Sciatic nerve (tissue), 2 donors: ENCODE data around the gene BPNT1. TPM values are rescaled to one million over a fixed set of nuclear protein-coding genes. Genes with fewer than 3 reads are reported as not detected.
A peak's percentile ranks its signal among the peaks of the same experiment; 100 is the strongest.
"Not testable (repeated sequence)": the region's sequence is repeated elsewhere in the genome, so short reads cannot be mapped to it uniquely, and the experiment has no call there.

Experiments used
- ATAC-seq: fragments of 200-7000 bp; cut with Tn5 transposase; one replicate; pipeline ENCODE4 v1.9.1; 2020; ENCODE audit warnings: mild to moderate bottlenecking, moderate library complexity
- DNase-seq: peaks from one replicate; pipeline ENCODE4 v3.0.0-alpha.2; 2020; ENCODE audit warnings: low spot score
- intact Hi-C: fragments of 100-400 bp; cut with DNase I; formaldehyde crosslinking; loops from one replicate; pipeline ENCODE4 v1.14.2; 2022
- total RNA-seq: library from RNA; stranded (reverse); fragmentation: NEBNext Ultra II Directional; extraction: Animal tissue kit (Norgen Biotek cat#: 25700); gene quantifications from one replicate; pipeline ENCODE4 v1.2.1, GENCODE V29; 2021
- donor health status: DM: no; HTN: no; CAD: no.
- donor health status: DM: no; HTN: no; CAD: no.

BPNT1 gene
- total RNA-seq, 1 donor from 2014 or later: 18.5 TPM

DNA sequence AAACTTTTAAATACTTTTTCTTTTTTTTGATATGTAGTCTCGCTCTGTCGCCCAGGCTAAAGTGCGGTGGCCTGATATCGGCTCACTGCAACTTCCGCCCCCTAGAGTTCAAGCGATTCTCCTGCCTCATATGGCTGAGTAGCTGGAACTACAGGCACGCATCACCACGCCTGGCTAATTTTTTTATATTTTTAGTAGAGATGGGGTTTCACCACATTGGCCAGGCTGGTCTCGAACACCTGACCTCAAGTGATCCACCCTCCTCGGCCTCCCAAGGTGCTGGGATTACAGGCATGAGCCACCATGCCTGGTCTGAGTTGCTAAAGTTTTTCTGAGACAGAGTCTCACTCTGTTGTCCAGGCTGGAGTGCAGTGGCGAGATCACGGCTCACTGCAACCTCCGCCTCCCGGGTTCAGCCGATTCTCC, 3.3 kb downstream of the BPNT1 start:
- intact Hi-C loops, ATAC-seq, DNase-seq: not testable (repeated sequence)

DNA sequence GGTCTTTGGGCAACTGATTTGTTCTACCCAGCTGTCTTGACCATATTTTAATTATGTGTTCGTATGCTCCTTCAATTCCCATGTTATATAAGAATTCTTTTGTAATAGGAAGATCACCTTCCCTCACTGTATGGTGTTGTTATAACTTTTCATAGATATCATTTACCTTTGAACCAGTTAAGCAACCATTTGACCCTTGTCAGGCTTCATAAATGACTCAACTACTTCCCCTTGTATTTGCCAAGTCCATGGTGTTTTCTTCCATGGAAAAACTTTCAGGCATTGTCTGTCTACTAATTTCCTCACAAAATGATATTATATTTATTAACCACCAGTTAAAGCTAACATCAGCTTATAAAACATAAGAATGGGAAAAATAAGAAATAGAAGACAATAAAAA, 5.1 kb downstream of the BPNT1 start:
- ATAC-seq: no peak
- intact Hi-C loops: no loop called here
- no peak for DNase-seq

DNA sequence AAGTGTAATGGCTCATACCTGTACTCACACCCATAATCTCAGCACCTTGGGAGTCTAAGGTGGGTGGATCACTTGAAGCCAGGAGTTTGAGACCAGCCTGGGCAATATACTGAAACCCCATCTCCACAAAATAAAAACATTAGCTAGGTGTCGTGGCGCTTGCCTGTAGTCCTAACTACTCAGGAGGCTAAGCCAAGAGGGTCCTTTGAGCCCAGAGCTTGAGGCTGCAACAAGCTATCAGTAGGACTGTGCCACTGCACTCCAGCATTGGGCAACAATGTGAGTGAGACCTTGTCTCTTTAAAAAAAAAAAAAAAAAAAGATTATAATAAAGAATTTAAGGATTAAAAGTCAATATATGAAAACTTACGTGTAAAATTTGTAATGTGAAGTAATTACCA, 11.7 kb downstream of the BPNT1 start:
- intact Hi-C loops: loop anchor here (5.0 to 10.0 kb wide), 2 partner anchors 489 to 903 kb away; partner anchors contain the start of gene LYPLAL1
- DNase-seq (no peak), ATAC-seq (no peak)

DNA sequence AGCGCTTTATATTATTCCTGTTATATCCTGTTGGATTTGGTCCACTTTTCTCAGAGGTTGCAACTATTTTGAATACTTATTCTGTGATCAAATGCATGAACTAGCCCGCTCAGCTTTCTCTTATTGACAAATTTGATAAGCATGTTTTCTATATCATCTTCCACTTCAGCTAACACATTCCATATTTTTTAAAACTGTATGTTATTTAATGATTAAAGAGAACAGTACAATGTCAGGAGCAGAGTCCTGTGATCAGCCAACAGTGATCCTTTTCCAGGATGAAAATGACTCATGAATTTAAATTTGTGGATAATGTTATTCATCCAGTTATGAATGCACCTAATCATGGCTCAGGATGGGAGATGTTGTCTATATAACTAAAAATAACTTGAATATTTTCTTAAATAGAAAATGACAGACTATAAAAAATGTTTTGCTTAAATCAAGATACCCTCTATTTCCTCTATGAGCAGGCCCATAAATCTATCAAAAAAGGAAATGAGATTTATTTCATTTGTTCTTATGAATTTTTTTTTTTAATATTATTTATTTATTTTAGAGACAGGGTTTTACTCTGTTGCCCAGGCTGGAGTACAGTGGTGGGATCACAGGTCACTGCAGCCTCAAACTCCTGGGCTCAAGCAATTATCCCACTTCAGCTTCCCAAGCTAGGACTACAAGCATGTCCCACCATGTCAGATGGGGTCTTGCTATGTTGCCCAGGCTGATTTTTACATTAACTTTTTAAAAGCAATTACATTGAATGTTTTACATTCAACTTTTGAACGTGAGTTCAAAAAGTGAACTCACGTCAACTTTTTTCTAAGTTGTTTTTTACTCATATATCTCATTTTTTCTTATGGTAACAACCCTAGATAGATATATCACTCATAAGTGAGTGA, 12.5 kb downstream of the BPNT1 start:
- DNase-seq: no peak
- no peak for ATAC-seq
- intact Hi-C loops: loop anchor here (5.0 to 10.0 kb wide), 2 partner anchors 490 to 902 kb away; partner anchors contain the start of gene LYPLAL1

DNA sequence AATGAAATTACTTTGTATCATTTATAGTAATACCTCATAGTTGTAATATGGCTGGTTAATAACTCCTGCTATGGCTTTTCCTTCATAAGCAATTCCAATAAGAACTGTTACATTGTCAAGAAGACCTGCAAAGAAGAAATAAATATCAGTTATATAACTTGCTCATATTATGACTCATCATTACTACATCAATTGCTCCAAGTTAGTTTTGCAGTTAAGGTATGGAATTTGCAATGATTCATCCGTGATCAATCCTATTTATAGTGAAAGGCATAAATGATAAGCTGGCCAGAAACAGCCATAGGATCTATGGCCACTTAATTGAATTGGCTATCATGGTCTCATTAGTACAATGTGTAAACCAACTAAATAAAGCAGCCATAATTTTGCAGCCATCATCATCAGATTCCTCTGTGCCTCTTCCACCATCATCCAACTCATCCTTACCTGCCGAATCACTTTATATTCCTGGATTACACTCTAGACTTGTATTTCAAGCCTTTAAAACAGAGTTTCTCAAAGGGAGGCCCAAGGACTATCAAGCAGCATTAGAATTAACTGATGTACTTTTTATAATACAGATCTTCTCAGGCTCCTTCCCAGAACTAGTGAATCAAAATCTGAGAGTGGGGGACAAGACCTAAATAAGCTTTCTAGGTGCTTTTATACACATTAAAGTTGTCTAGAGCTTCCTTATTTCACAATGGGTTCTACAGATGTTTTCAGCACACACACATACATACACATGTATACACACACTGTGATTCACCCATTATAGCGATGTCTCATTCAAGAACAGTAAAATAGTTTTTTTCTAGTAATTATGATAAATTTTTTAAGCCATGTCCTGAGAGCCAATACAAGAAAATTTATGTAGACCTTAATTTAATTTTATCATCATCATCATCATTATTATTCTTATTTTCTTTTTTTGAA, 22.1 kb downstream of the BPNT1 start:
- no peak for DNase-seq
- intact Hi-C loops: no loop called here
- no peak for ATAC-seq

DNA sequence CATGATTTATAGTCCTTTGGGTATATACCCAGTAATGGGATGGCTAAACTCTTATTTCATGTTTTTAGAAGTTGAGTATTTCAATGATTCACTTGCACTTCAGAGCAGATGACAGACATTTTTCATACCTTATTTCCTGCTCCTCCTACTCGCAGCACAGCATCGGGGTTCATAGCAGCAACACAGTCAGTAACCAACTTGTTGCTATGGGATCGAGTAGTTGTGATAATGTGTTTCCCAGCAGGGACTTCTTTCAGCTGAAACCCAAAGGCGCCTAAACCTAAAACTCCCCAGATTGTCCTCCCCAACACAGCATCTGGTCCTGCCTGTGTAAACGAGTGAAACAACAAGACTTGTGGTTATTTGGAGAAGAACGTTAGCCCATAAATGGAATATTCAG, 27.0 kb downstream of the BPNT1 start:
- DNase-seq: no peak
- ATAC-seq: no peak
- intact Hi-C loops: no loop called here

DNA sequence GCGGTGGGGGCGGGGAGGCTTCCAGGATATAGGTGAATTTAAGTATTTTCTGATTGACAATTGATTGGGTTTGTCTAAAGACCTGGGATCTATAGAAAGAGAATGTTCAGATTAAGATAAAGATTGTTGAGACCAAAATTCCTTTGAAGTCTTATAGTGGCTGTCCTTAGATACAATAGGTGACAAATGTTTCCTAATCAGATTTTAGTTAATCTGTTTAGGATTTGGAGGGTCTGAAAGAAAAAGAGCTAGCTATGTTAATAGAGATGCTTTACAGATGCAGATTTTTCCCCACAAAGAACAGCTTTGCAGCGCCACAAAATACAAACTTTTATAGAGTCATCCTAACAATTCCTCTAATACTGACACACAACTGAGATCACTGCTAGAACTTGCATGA, 28.7 kb downstream of the BPNT1 start:
- ATAC-seq (no peak), DNase-seq (no peak)
- intact Hi-C loops: no loop called here

DNA sequence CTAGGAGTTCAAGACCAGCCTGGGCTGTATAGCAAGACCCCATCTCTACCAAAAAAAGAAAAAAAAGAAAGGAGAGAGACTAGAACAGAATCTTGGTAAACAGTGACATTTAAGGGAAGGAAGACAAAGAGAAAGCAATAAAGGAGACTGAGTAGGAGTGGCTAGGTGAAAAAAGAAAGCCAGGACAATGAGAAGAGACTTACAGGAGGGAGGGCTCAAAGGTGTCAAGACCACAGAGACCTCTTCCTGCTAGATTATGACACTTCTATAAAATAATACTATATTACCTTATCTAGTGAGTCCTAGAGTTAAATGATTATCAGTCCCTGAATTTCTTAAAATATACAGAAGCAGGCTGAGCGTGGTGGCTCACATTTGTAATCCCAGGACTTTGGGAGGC, 33.2 kb downstream of the BPNT1 start:
- intact Hi-C loops: no loop called here
- no peak for ATAC-seq
- no peak for DNase-seq

DNA sequence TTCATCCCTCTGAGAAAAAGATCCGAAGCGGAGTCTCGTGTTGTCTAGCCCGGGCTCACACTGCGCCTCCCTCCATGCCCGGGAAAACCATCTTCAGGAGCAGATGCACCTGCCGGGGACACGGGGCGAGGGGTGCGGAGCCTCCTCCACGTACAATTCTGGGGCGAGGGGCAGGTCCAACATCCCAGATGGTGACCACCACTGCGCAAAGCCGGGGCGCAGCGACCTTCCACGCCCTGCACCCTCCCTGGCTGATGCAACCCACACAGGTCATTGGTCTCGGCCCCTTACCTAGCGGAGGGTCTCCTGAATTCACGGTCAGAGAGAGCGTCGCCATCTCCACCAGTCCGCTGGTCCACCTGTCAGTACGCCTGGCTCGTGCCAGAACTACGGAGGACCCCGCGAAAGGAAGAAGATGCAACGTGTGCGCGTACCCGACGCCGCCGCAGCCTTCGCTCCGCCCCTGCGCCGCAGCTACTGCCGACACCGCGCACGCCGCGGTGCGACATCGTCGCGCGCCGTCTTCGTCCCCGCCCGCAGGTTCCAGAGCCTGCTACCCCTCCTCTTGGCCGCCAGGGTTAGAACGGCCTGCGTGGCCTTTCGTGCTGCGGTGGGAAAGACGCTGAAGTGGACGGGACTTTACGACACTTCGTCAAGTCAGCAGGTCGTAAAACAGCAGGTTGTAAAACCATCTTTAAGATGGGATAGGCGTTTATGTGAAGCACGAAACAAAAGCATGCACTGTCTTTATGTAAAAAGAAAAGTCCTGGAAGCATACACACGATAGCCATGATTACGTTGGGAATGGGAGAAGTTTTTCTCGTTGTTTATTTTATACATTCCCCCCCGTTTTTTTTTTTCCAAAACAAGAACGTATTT, 43.3 kb downstream of the BPNT1 start, which contains the start of gene EPRS1:
TSS of gene EPRS1 (minus strand) at position 454 of the 879 bp plus-strand sequence. CDS start at position 337, 117 bp downstream.
- intact Hi-C loops: no loop called here
- DNase-seq: peak; percentile 93
- peak; percentile 99 for ATAC-seq

DNA sequence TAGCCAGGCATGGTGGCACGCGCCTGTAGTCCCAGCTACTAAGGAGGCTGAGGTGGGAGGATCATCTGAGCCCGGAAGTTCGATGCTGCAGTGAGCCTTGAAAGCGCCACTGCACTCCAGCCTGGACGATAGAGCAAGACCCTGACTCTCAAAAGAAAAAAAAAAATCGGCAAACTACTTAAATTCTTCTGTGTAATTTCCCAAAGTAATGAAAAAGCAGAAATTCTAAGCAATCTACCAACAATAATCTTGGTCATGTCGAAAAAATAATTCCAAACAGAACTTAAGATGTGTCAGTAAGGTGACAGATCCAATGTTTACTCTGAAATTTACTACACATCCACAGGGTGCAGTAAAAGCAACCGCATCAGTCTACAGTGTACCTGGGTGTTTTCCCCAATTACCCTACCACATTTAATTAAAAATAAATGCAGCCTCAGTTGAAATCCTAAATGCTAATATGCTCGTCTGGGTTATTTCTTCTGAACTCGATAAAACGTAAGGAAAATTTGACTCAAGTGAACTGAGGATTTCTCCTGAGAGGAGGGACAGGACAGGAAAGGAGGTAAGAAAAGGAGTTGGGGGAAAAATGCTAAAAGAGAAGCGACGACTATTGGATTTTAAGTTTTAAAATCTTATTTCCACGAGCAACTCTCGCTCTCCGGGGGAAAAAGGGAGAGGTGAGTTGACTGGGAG, 44.1 kb downstream of the BPNT1 start:
- no peak for DNase-seq
- no peak for ATAC-seq
- intact Hi-C loops: no loop called here

DNA sequence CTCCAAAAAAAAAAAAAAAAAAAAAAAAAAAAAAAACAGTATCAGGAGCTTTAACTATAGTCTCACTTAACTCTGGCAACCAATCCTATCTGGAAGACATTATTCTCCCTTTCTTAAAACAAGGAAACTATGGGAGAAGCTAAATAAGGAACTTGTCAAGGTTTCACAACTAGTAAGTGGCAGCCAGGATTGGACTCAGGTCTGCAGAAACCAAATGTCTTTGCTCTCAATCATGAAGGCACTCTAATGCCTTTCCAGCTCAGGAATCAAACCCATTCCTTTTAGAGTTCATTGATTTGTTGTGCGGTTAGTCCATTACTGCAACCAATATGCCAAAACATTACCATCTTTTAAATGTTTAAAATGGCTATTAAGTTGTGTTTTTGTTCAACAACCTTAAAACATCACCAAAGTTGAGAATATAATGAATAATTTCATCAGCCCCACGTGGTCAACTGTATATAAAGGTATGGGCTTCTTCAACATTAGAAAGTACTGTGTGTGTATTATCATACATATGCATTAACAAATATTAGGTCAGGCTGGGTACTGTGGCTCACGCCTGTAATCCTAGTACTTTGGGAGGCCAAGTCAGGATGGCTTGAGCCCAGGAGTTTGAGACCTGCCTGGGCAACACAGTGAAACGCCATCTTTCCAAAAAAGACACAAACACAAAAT, 44.8 kb downstream of the BPNT1 start:
- ATAC-seq: no peak
- intact Hi-C loops: no loop called here

DNA sequence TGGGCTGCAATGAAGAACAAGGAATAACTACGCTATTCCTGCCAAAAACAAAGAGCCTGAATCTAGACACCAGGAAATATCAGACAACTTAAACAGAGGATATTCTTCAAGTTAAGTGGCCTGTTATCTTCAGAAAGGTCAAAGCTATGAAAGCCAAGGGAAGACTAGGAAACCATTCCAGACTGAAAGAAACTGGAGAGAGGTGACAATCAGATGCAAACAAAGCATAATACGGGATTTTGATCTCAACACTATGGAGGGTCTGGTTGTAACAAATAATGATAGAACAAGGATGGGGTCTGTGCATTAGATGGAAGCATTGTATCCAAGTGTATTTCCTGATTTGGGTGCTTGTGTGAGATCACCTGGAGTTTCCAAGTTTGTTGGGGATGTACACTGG, 45.9 kb downstream of the BPNT1 start:
- ATAC-seq (no peak), DNase-seq (no peak)
- intact Hi-C loops: no loop called here

More for the DNA sequence above, 44.8 kb downstream of the BPNT1 start:
- no peak for DNase-seq

DNA sequence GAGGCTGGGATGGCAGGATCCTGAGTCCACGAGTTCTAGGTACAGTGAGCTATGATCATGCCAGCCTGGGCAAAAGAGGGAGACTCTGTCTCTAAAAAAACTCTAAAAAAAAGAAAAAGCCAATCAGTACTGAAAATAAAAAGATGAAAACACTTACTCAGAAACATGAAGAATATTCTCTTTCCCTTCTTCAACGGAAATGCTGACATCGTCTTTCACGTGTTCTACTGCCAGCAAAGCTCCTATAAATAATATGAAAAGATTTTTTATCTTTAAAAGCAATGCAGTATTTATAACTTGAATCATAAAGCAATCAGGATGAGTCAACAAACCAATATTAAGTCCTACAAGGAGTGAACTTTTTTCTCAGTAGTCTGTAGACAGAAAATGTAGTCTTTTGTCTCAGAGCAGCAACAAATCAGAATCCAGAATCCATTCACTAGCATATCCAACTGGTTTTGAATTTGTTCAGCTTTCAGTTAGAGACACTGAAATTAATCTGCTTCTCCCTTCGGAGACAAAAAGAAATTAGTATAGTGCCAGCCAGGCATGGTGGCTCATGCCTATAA, 49.5 kb downstream of the BPNT1 start:
- ATAC-seq (no peak), DNase-seq (no peak)
- intact Hi-C loops: no loop called here

DNA sequence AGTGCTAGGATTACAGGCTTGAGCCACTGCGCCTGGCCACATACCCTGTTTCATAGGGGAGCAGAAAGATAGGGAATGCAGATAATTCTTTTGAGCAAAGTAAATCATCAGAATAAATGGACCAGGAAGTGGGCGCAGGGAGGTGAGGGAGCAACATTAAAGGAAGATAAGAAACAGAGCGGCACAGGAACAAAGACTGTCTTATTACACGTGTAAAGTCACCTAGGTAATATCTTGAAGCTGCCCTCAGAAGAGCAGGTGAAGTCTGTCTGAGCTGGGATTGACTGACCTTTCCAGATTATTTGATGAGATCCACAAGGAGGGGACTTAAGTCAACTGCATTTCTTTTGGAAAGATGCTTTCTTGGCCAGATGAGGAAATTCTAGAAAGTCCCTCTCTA, 50.9 kb downstream of the BPNT1 start:
- DNase-seq (no peak), ATAC-seq (no peak)
- intact Hi-C loops: no loop called here

DNA sequence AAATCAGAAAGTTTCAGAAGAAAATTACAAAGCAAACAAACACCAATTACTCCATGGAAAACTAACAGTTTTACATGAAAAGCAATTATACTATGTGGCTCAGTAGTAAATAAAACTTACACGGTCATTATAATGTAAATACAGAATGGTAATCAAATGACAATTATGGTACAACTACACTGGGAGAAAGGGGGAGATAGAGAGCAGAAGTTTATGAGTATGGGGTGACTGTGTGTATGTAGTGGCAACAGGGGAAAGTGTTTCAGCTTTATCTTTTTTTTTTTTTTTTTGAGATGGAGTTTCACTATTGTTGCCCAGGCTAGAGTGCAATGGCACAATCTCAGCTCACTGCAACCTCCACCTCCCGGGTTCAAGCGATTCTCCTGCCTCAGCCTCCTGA, 51.8 kb downstream of the BPNT1 start:
- intact Hi-C loops, DNase-seq: not testable (repeated sequence)

DNA sequence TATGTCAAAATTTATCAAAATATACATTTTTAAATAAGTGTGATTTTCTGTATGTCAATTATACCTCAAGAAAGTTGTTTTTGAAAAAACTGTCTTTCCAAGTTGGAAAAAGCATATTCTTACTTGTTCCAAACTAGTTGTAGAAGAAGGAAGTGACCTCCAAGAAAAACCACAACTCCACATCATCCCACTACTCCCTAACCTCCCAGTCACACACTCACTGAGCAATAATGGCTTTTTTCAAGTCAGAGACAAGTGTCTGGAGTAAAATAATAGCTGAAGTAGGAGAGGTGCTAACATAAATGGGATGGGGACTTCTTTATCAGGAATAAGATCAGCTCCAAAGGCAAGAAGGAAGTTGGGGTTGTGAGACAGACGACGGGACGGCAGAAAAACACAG, 56.7 kb downstream of the BPNT1 start:
- no peak for ATAC-seq
- intact Hi-C loops: no loop called here
- no peak for DNase-seq

More for the DNA sequence above, 51.8 kb downstream of the BPNT1 start:
- ATAC-seq: not testable (repeated sequence)

DNA sequence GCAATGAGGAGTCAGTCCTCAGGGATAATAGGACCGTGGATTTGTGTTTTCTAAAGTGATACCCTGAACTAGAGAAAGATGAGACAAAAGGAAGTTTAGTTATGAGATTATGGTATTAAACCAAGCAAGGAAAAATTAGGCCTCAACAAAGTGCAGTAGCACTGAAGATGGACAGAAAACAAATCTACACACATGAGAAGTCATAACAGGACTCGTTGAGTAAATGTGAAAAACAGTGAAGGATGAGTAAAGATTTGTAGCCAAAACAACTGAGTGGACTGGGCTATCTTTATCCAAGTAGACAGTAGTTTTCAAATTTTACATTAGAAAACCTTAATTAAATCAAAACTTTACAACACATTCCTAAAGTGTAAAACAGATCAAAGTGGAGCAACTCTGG, 58.3 kb downstream of the BPNT1 start:
- ATAC-seq (no peak), DNase-seq (no peak)
- intact Hi-C loops: no loop called here
